IPS DF 6.9 (cell line): ENCODE data around the gene PARP16.

Experiments used
- DNase-seq: peaks from one replicate; pipeline ENCODE4 v3.0.0-alpha.2; 2013; ENCODE audit warnings: low read depth, low spot score
- H3K27ac ChIP-seq: one replicate; pipeline ENCODE4 v1.5.1; 2013; ENCODE audit warnings: low read length, control low read depth
- H3K27me3 ChIP-seq: 2 replicates; pipeline ENCODE4 v1.6.1; 2013; ENCODE audit warnings: mild to moderate bottlenecking, low read length; ENCODE audit not compliant: control insufficient read depth, insufficient read depth
- H3K36me3 ChIP-seq: 2 replicates; pipeline ENCODE4 v1.6.1; 2013; ENCODE audit warnings: low read length; ENCODE audit not compliant: control insufficient read depth, insufficient read depth
- H3K4me1 ChIP-seq: 2 replicates; pipeline ENCODE4 v1.6.1; 2013; ENCODE audit warnings: low read length; ENCODE audit not compliant: control insufficient read depth, insufficient read depth
- H3K4me3 ChIP-seq: 2 replicates; pipeline ENCODE4 v1.5.1; 2013; ENCODE audit warnings: mild to moderate bottlenecking, low read length
- H3K9me3 ChIP-seq: 2 replicates; pipeline ENCODE4 v1.6.1; 2013; ENCODE audit warnings: low read length, inconsistent platforms; ENCODE audit not compliant: control insufficient read depth, insufficient read depth
- WGBS: extraction: QIAGEN DNeasy Blood & Tissue Kit; methylation state at CpG from one replicate; pipeline ENCODE4 v1.1.7; 2013; ENCODE audit warnings: mixed read lengths, missing lambda C conversion rate; ENCODE audit not compliant: insufficient read length, insufficient coverage; 5-methylcytosine and 5-hydroxymethylcytosine counted together

The PARP16 gene

DNA sequence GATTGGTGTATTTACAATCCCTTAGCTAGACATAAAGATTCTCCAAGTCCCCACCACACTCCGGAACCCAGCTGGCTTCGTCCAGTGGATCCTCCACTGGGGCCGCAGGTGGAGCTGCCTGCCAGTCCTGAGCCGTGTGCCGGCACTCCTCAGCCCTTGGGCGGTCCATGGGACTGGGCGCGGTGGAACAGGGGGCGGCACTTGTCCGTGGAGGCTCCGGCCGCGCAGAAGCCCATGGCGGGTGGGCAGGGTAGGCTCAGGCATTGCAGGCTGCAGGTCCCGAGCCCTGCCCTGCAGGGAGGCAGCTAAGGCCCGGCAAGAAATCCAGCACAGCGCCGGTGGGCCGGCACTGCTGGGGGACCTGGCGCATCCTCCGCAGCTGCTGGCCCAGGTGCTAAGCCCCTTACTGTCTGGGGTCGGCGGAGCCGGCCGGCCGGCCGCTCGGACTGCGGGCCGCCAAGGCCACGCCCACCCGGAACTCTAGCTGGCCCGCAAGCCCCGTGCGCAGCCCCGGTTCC, 14.3 kb upstream of the PARP16 start:
- Histone ChIP-seq H3K36me3 (no peaks in the 10 kb centered on the region), H3K4me3 (no peak overlapping the region), H3K4me1 (no peaks in the 10 kb centered on the region), H3K27ac (no peak overlapping the region), H3K9me3 (no peaks in the 10 kb centered on the region), H3K27me3 (no peaks in the 10 kb centered on the region)
- no CpG with 5 or more reads among the region's 36 CpGs for WGBS
- DNase-seq = no peak

DNA sequence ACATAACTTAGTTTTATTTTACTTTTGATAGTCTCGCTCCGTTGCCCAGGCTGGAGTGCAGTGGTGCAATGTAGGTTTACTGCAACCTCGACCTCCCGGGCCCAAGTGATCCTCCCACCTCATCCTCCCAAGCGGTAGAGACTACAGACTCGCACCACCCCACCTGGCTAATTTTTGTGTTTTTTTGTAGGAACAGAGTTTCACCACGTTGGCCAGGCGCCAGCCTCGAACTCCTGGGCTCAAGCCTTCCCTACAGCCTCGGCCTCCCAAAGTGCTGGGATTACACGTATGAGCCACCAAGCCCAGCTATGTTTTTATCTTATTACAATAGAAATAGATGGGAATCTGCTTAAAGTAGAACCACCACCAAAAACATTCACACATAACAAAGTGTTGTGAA, 12.0 kb upstream of the PARP16 start:
- no peak overlapping the region for H3K4me3 ChIP-seq
- H3K4me1 ChIP-seq = no peaks in the 10 kb centered on the region
- no peak overlapping the region for H3K27ac ChIP-seq
- H3K9me3 ChIP-seq = no peaks in the 10 kb centered on the region
- DNase-seq = no peak
- no peaks in the 10 kb centered on the region for H3K27me3 ChIP-seq
- H3K36me3 ChIP-seq = no peaks in the 10 kb centered on the region
- WGBS = no CpG with 5 or more reads among the region's 11 CpGs

DNA sequence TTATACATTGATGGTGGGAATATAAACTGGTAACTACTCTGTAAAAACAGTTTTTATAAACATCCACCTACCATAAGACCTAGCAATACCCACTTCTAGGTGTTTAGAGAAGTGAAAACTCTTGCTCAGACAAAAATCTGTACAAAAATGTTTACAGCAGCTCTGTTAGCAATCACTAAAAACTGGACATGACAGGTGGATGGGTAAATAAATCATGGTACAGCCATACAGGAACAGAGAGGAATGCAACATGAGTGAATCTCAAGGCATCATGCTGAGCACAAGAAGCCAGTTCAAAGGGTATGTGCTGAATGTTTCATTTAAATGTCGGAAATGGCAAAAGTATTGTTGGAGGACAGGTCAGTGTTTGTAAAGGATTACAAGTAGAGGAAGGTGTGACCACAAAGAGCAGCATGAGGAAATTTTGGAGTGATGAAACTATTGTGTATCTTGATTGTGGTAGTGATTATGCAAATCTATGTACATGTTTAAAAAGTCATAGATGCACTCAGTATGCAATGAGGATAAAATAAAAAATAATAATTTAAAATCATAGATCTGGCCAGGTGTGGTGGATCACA, 6.3 kb upstream of the PARP16 start:
- no peak overlapping the region for H3K27ac ChIP-seq
- H3K4me3 ChIP-seq = no peak overlapping the region
- H3K9me3 ChIP-seq = no peaks in the 10 kb centered on the region
- WGBS = no CpG with 5 or more reads among the region's 1 CpG
- DNase-seq = no peak
- H3K36me3 ChIP-seq = no peaks in the 10 kb centered on the region
- H3K27me3 ChIP-seq = no peaks in the 10 kb centered on the region
- no peaks in the 10 kb centered on the region for H3K4me1 ChIP-seq

DNA sequence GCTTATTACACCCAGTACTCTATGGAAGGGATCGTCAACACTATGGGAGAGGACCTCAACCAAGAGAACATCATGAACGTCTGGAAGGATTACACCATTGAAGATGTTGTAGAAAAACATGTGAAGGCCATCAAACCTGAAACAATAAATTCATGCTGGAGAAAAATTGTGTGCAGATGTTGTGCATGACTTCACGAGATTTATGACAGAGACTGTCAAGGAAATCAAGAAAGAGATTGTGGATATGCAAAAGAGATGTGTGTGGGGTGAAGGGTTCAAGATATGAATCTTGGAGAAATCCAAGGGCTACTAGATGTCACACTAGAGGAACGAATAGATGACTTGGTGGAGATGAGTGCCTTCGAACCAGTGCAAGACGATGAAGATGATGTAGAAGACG, 3.5 kb upstream of the PARP16 start:
- WGBS = no CpG with 5 or more reads among the region's 7 CpGs
- H3K4me3 ChIP-seq = no peak overlapping the region
- no peaks in the 10 kb centered on the region for H3K4me1 ChIP-seq
- H3K36me3 ChIP-seq = no peaks in the 10 kb centered on the region
- no peaks in the 10 kb centered on the region for H3K27me3 ChIP-seq
- no peak overlapping the region for H3K27ac ChIP-seq
- no peaks in the 10 kb centered on the region for H3K9me3 ChIP-seq
- DNase-seq = no peak

DNA sequence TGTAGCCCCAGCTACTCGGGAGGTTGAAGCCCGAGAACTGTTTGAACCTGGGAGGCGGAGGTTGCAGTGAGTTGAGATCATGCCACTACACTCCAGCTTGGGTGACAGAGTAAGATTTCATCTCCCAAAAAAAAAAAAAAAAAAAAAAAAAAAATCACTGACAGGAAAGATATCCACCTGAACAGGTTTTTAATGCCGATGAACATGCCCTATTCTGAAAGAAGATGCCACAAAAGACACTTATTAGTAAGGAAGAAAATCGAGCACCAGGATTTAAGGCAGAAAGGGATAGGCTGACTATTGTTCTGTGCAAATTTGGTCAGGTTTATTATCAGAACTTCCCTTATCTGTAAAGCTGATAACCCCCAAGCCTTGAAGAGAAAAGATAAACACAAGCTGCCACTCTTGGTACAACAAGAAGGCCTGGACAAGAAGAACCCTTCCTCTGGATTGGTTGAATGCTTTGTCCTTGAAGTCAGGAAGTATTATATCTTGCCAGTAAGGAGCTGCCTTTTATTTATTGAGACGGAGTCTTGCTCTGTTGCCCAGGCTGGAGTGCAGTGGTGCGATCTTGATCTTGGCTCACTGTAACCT, 2.7 kb upstream of the PARP16 start:
- no peak overlapping the region for H3K27ac ChIP-seq
- DNase-seq = no peak
- WGBS = no CpG with 5 or more reads among the region's 7 CpGs
- no peaks in the 10 kb centered on the region for H3K27me3 ChIP-seq
- no peaks in the 10 kb centered on the region for H3K36me3 ChIP-seq
- H3K4me1 ChIP-seq = no peaks in the 10 kb centered on the region
- no peak overlapping the region for H3K4me3 ChIP-seq
- H3K9me3 ChIP-seq = no peaks in the 10 kb centered on the region

DNA sequence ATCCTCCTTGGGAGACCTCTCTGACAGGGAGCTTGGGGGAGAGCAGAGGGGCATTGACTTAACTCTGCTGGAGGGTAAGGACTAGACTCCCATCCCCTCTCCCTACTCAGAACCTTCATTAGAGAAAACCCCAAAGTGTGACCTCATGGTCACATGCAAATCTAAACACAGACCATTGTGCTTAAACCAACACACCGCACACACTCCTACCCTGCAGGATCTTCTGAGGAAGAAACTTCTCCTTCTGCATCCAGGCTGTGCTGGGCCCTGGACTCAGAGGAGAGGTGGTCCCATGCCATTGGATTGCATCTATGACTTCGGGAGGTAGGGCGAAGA, 805 bp upstream of the PARP16 start:
- Histone ChIP-seq H3K27me3 (no peaks in the 10 kb centered on the region), H3K36me3 (no peaks in the 10 kb centered on the region), H3K27ac (no peak overlapping the region), H3K4me3 (no peak overlapping the region), H3K4me1 (no peaks in the 10 kb centered on the region), H3K9me3 (no peaks in the 10 kb centered on the region)
- DNase-seq = no peak
- no CpG with 5 or more reads among the region's 3 CpGs for WGBS

DNA sequence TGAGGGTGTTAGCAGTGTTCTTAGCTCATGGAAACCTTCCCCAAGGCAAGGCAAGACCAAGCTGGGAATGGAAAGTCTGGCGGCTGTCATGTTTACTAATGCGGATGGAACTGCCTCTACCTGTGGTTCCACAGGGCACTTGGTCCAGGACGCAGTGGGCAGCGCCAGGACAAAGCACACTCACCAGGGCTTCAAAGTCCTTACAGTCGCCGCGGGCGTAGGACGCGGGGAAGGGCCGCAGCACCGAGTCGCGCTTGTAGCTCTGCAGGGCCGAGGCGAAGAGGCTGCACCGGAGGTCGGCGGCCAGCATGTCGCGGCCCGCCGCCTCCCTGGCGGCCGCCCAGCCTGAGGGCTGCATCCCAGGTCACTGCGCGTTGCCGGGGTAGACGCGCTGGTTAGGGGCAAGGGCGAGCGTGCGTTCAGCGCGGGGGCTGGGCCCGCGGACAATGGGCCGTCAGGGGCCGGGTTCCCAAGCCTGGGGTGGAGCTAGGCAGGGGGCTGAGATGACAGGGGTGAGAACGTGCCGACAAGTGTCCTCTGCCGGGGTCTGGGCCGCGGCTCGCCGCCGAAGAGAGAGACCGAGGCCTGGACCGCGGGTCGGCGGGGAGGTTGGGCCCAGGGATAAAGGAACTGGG, 497 bp downstream of the PARP16 start:
- Histone ChIP-seq H3K27ac (no peak overlapping the region), H3K9me3 (no peaks in the 10 kb centered on the region), H3K4me1 (no peaks in the 10 kb centered on the region), H3K4me3 (peak overlapping the region; percentile 58), H3K36me3 (no peaks in the 10 kb centered on the region), H3K27me3 (no peaks in the 10 kb centered on the region)
- no CpG with 5 or more reads among the region's 52 CpGs for WGBS
- DNase-seq = no peak

DNA sequence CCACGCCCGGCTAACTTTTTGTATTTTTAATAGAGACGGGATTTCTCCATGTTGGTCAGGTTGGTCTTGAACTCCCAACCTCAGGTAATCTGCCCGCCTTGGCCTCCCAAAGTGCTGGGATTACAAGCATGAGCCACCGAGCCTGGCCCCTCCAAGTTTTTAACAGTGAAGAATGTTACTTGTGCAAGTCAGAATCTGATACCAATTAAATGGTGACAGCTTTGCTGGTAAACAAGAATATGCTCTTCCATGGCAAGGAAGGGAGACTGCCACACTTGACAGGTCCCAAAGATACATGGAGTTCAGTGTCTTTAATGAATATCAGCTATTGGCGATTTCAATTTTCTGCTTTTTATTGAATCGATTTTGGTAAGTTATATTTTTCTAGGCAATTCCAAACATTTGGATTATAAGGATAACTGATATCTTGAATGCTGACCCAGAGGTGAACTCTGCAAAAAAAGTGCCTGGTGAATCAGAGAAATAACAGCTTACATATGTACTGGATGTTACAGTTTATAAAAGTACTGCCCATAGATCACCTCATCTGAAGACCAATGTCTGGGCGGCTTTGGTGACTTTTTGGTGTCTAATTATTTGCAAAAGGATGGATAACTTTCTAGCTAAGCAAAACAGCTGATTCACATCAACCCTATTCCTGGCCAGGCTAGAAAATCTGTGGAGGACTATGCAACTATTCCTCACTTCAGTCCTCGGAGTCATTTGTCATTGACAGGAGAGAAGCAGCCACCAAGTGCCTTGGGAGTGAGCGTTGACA, 1.2 kb downstream of the PARP16 start:
- no peak for DNase-seq
- Histone ChIP-seq H3K9me3 (no peaks in the 10 kb centered on the region), H3K4me1 (no peaks in the 10 kb centered on the region), H3K36me3 (no peaks in the 10 kb centered on the region), H3K27ac (no peak overlapping the region), H3K4me3 (peak overlapping the region; percentile 58; the same call in 1 of the 2 replicates), H3K27me3 (no peaks in the 10 kb centered on the region)
- WGBS = no CpG with 5 or more reads among the region's 10 CpGs

DNA sequence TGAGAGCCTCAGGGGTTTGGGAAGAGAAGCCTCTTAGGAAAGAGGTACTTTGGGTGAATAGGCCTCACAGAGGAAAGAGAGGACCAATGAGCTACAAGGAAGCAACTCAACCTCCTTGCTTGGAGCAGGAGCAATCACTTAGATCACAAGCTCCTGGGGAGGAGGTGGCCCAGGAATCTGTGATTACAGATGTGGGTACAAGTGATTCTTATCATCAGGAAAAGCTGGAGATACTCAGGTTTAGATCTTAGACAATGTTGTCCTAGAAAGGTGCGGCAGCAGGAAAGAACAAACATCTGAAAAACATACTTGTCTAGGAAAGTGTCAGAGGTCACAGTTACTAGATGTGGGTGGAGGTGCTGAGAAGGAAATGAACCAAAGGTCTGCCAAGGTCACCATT, 8.2 kb downstream of the PARP16 start:
- Histone ChIP-seq H3K36me3 (no peaks in the 10 kb centered on the region), H3K4me3 (no peak overlapping the region), H3K27me3 (no peaks in the 10 kb centered on the region), H3K4me1 (no peaks in the 10 kb centered on the region), H3K9me3 (no peaks in the 10 kb centered on the region), H3K27ac (no peak overlapping the region)
- no CpG with 5 or more reads among the region's 1 CpG for WGBS
- DNase-seq = no peak

DNA sequence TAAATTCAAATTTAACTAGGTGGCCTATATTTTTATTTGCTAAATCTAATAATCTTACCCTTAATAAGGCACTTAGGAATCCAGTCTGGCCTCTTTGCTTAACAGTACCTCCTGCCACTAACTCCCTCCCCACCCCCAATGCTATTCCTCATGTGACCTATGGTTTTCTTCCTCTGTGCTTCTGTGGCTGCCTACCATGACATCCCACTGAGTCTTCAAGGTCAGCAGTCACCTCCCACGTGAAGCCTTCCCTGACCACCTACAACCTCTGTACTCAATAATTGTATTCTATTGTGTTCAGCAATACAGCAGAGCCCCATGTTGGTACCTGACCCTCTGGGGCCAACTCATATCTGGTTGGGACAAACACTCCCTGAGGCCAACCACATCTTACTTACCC, 9.7 kb downstream of the PARP16 start:
- H3K27ac ChIP-seq = no peak overlapping the region
- no peaks in the 10 kb centered on the region for H3K9me3 ChIP-seq
- H3K36me3 ChIP-seq = no peaks in the 10 kb centered on the region
- no peaks in the 10 kb centered on the region for H3K4me1 ChIP-seq
- H3K27me3 ChIP-seq = no peaks in the 10 kb centered on the region
- WGBS = no CpG with 5 or more reads among the region's 1 CpG
- no peak for DNase-seq
- H3K4me3 ChIP-seq = no peak overlapping the region
